HEK293 (cell line): ENCODE measurements around the gene RIPPLY2.

Source experiments
- CTCF ChIA-PET: fragments of 350-600 bp; formaldehyde crosslinking; extraction: SDS; loops from one replicate; lab custom pipeline; 2021; ENCODE audit warnings: antibody characterized with exemption; lab: Yijun Ruan, JAX
- POLR2A ChIA-PET: fragments of 300-600 bp; formaldehyde crosslinking; extraction: SDS; loops from one replicate; lab custom pipeline; 2020; ENCODE audit warnings: antibody characterized with exemption, inconsistent platforms; lab: Yijun Ruan, JAX
- H3K27ac ChIP-seq: fragments of 200-500 bp; sonication (Bioruptor generic); 2 replicates; pipeline ENCODE4 v1.5.1; 2014; ENCODE audit warnings: low read depth, low read length, control low read depth, inconsistent platforms; ENCODE audit errors: extremely low read depth
- H3K36me3 ChIP-seq, 2 experiments: fragments of 200-500 bp in 1 of 2; sonication (Bioruptor generic) in 1 of 2; 1 replicate in 1 of 2; 2 replicates in 1 of 2; pipeline ENCODE4 v1.5.1; 2014 to 2017; ENCODE audit warnings: inconsistent platforms in 2 of 2, low read length in 2 of 2; ENCODE audit not compliant: control insufficient read depth in 2 of 2, insufficient read depth in 1 of 2
- H3K4me1 ChIP-seq: fragments of 200-500 bp; sonication (Bioruptor generic); 2 replicates; pipeline ENCODE4 v1.5.1; 2014; ENCODE audit warnings: mild to moderate bottlenecking, low read length, inconsistent platforms; ENCODE audit not compliant: control insufficient read depth, insufficient read depth
- H3K4me3 ChIP-seq: 2 replicates; pipeline ENCODE4 v1.5.1; 2011; ENCODE audit warnings: low read depth, mild to moderate bottlenecking, control low read depth, low read length, moderate library complexity
- H3K9me3 ChIP-seq: fragments of 200-500 bp; sonication (Bioruptor generic); 2 replicates; pipeline ENCODE4 v1.5.1; 2014; ENCODE audit warnings: low read depth, low read length, inconsistent platforms; ENCODE audit not compliant: control insufficient read depth, insufficient read depth
- CTCF ChIP-seq: fragments of 450-650 bp; formaldehyde crosslinking; IDR thresholded peaks from 2 replicates; pipeline ENCODE4 v1.5.1; 2016; ENCODE audit warnings: missing biosample characterization, missing genetic modification characterization
- GFI1B ChIP-seq: fragments of 450-650 bp; formaldehyde crosslinking; IDR thresholded peaks from 2 replicates; pipeline ENCODE4 v1.5.1; 2016; ENCODE audit warnings: missing biosample characterization, missing genetic modification characterization
- GLIS2 ChIP-seq: fragments of 450-650 bp; formaldehyde crosslinking; IDR thresholded peaks from 2 replicates; pipeline ENCODE4 v1.5.1; 2016; ENCODE audit warnings: missing biosample characterization, missing genetic modification characterization
- KLF16 ChIP-seq: fragments of 450-650 bp; formaldehyde crosslinking; IDR thresholded peaks from 2 replicates; pipeline ENCODE4 v1.5.1; 2017; ENCODE audit warnings: missing biosample characterization, missing genetic modification characterization
- MZF1 ChIP-seq: fragments of 450-650 bp; formaldehyde crosslinking; IDR thresholded peaks from 2 replicates; pipeline ENCODE4 v1.5.1; 2017; ENCODE audit warnings: missing biosample characterization, missing genetic modification characterization, borderline replicate concordance
- OVOL3 ChIP-seq: fragments of 450-650 bp; formaldehyde crosslinking; IDR thresholded peaks from 2 replicates; pipeline ENCODE4 v1.5.1; 2016; ENCODE audit warnings: missing biosample characterization, missing genetic modification characterization
- PRDM4 ChIP-seq: fragments of 450-650 bp; formaldehyde crosslinking; IDR thresholded peaks from 2 replicates; pipeline ENCODE4 v1.5.1; 2017; ENCODE audit warnings: missing biosample characterization, missing genetic modification characterization
- YY2 ChIP-seq: fragments of 450-650 bp; formaldehyde crosslinking; IDR thresholded peaks from 2 replicates; pipeline ENCODE4 v1.5.1; 2016; ENCODE audit warnings: missing biosample characterization, missing genetic modification characterization
- ZBTB1 ChIP-seq: fragments of 450-650 bp; formaldehyde crosslinking; IDR thresholded peaks from 2 replicates; pipeline ENCODE4 v1.5.1; 2016; ENCODE audit warnings: missing biosample characterization, missing genetic modification characterization
- ZIC2 ChIP-seq: fragments of 450-650 bp; formaldehyde crosslinking; IDR thresholded peaks from 2 replicates; pipeline ENCODE4 v1.5.1; 2016; ENCODE audit warnings: missing biosample characterization, missing genetic modification characterization
- ZNF16 ChIP-seq: fragments of 450-650 bp; formaldehyde crosslinking; IDR thresholded peaks from 2 replicates; pipeline ENCODE4 v1.5.1; 2016; ENCODE audit warnings: low read depth, missing biosample characterization, missing genetic modification characterization
- ZNF175 ChIP-seq: fragments of 450-650 bp; formaldehyde crosslinking; IDR thresholded peaks from 2 replicates; pipeline ENCODE4 v1.5.1; 2016; ENCODE audit warnings: missing biosample characterization, missing genetic modification characterization
- ZNF350 ChIP-seq: fragments of 450-650 bp; formaldehyde crosslinking; IDR thresholded peaks from 2 replicates; pipeline ENCODE4 v1.5.0; 2017; ENCODE audit warnings: missing biosample characterization, mild to moderate bottlenecking, missing genetic modification characterization
- ZNF366 ChIP-seq: fragments of 450-650 bp; formaldehyde crosslinking; conservative IDR thresholded peaks from 2 replicates; pipeline ENCODE4 v1.5.1; 2016; ENCODE audit warnings: missing biosample characterization, missing genetic modification characterization
- ZNF404 ChIP-seq: fragments of 450-650 bp; formaldehyde crosslinking; IDR thresholded peaks from 2 replicates; pipeline ENCODE4 v1.5.1; 2017; ENCODE audit warnings: missing biosample characterization, missing genetic modification characterization
- ZNF513 ChIP-seq: fragments of 450-650 bp; IDR thresholded peaks from 2 replicates; pipeline ENCODE4 v1.5.1; 2018; ENCODE audit warnings: missing biosample characterization, missing genetic modification characterization
- ZNF514 ChIP-seq: fragments of 450-650 bp; formaldehyde crosslinking; IDR thresholded peaks from 2 replicates; pipeline ENCODE4 v1.5.1; 2016; ENCODE audit warnings: missing biosample characterization, missing genetic modification characterization
- ZNF560 ChIP-seq: fragments of 450-650 bp; formaldehyde crosslinking; IDR thresholded peaks from 2 replicates; pipeline ENCODE4 v1.5.1; 2017; ENCODE audit warnings: missing biosample characterization, missing genetic modification characterization, borderline replicate concordance
- ZNF561 ChIP-seq: fragments of 450-650 bp; IDR thresholded peaks from 2 replicates; pipeline ENCODE4 v1.5.1; 2018; ENCODE audit warnings: missing biosample characterization, missing genetic modification characterization, borderline replicate concordance
- ZNF600 ChIP-seq: fragments of 450-650 bp; formaldehyde crosslinking; IDR thresholded peaks from 2 replicates; pipeline ENCODE4 v1.5.1; 2016; ENCODE audit warnings: missing biosample characterization, missing genetic modification characterization
- ZNF610 ChIP-seq: fragments of 450-650 bp; formaldehyde crosslinking; IDR thresholded peaks from 2 replicates; pipeline ENCODE4 v1.5.1; 2016; ENCODE audit warnings: missing biosample characterization, missing genetic modification characterization, borderline replicate concordance
- ZNF621 ChIP-seq: fragments of 450-650 bp; formaldehyde crosslinking; IDR thresholded peaks from 2 replicates; pipeline ENCODE4 v1.5.1; 2017; ENCODE audit warnings: missing biosample characterization, missing genetic modification characterization
- ZNF624 ChIP-seq: fragments of 450-650 bp; formaldehyde crosslinking; IDR thresholded peaks from 2 replicates; pipeline ENCODE4 v1.5.1; 2017; ENCODE audit warnings: missing biosample characterization, missing genetic modification characterization
- ZNF701 ChIP-seq: fragments of 450-650 bp; formaldehyde crosslinking; IDR thresholded peaks from 2 replicates; pipeline ENCODE4 v1.5.1; 2016; ENCODE audit warnings: missing biosample characterization, missing genetic modification characterization
- ZNF776 ChIP-seq: fragments of 450-650 bp; formaldehyde crosslinking; IDR thresholded peaks from 2 replicates; pipeline ENCODE4 v1.5.0; 2017; ENCODE audit warnings: missing biosample characterization, missing genetic modification characterization, borderline replicate concordance
- ZNF791 ChIP-seq: fragments of 450-650 bp; formaldehyde crosslinking; IDR thresholded peaks from 2 replicates; pipeline ENCODE4 v1.5.1; 2016; ENCODE audit warnings: missing biosample characterization, missing genetic modification characterization
- ZNF843 ChIP-seq: fragments of 450-650 bp; formaldehyde crosslinking; IDR thresholded peaks from 2 replicates; pipeline ENCODE4 v1.5.1; 2016; ENCODE audit warnings: missing biosample characterization, missing genetic modification characterization
- TF ChIP-seq, protein P1 (sequence below): fragments of 450-650 bp; formaldehyde crosslinking; IDR thresholded peaks from 2 replicates; pipeline ENCODE4 v1.5.1; 2017; ENCODE audit warnings: missing biosample characterization, missing genetic modification characterization

The RIPPLY2 gene

DNA sequence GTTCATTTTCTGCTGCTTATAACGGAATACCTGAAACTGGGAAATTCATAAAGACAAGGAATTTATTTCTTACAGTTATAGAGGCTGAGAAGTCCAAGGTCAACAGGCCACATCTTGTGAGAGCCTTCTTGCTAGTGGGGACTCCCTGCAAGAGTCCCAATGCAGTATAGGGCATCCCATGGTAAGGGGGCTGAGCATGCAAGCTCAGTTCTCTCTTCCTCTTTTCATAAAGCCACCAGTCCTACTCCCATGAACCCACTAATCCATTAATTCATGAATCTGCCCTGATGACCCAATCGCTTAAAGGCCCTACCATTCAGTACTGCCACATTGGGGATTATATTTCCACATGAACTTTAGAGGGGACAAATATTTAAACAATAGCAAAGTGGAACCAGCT, 32.8 kb downstream of the RIPPLY2 start:
- POLR2A ChIA-PET: interaction anchor here (0.6 kb wide), 1 partner anchor 342 kb away, joined by 3 read pairs; the partner anchor contains the start of gene CEP162
- Histone ChIP-seq H3K9me3 (no peaks in the 10 kb centered on the region), H3K27ac (no peak overlapping the region), H3K4me3 (no peak overlapping the region), H3K36me3 (no peaks in the 10 kb centered on the region), H3K4me1 (peaks cover 11% of the 10 kb centered on the region; the same call in 1 of the 2 replicates)
- CTCF ChIA-PET: interaction anchor here (0.6 to 3.8 kb wide), 10 partner anchors 8 to 536 kb away, joined by 3 to 42 read pairs (median 4); partner anchors contain the start of gene CEP162
- no peak for TF ChIP-seq ZNF600 (tag by site-specific recombination)
- no peak for TF ChIP-seq ZNF776 (tag by site-specific recombination)
- TF ChIP-seq GLIS2 (tag by site-specific recombination): no peak
- TF ChIP-seq MZF1: no peak
- no peak for TF ChIP-seq ZNF404 (tag by site-specific recombination)
- TF ChIP-seq ZNF350: no peak
- no peak for TF ChIP-seq ZNF621 (tag by site-specific recombination)
- TF ChIP-seq CTCF (tag by site-specific recombination): no peak
- TF ChIP-seq ZNF561 (tag by site-specific recombination): no peak
- no peak for TF ChIP-seq ZNF701 (tag by site-specific recombination)

DNA sequence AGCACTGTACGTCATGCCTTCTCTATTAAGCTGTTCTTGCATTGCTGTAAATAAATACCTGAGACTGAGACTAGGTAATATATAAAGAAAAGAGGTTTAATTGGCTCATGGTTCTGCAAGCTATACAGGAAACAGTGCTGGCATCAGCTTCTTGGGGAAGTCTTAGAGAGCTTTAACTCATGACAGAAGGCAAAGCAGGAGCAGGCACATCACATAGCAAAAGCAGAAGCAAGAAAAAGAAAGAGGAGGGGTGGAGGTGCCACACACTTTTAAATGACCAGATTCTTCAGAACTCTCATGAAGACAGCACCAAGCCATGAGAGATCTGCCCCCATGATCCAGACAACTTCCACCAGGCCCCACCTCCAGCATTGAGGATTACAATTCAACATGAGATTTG, 36.5 kb downstream of the RIPPLY2 start:
- H3K36me3 ChIP-seq: no peaks in the 10 kb centered on the region
- no peak overlapping the region for H3K27ac ChIP-seq
- H3K4me3 ChIP-seq: no peak overlapping the region
- H3K4me1 ChIP-seq: no peaks in the 10 kb centered on the region
- no peaks in the 10 kb centered on the region for H3K9me3 ChIP-seq
- ChIA-PET CTCF (interaction anchor here (0.6 to 1.7 kb wide), 3 partner anchors 26 to 1237 kb away, joined by 3 to 8 read pairs (median 5); no protein-coding TSS in a partner anchor), POLR2A (no interaction called here)
- TF ChIP-seq ZIC2 (tag by site-specific recombination) (no peak), ZNF791 (tag by site-specific recombination) (no peak), GLIS2 (tag by site-specific recombination) (no peak), KLF16 (tag by site-specific recombination) (no peak), ZNF843 (no peak), ZNF514 (tag by site-specific recombination) (no peak), ZBTB1 (tag by site-specific recombination) (no peak), ZNF16 (tag by site-specific recombination) (no peak), ZNF175 (tag by site-specific recombination) (no peak), ZNF366 (tag by site-specific recombination) (no peak), ZNF624 (tag by site-specific recombination) (no peak)
- TF ChIP-seq, all 188 proteins: peak for 0

DNA sequence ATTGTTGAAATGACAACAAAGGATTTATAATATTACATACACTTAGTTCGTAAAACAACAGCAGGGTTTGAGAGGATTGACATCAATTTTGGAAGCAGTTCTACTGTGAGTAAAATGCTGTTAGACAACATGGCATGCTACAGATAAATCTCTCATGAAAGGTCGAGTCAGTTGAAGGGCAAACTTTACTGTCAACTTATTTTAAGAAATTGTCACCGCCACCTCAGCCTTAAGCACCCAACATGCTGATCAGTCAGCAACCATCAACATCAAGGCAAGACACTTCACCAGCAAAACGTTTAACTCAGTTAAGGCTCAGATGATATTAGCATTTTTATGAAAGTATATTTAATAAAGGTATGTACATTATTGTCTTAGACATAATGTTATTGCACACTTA, 37.4 kb downstream of the RIPPLY2 start:
- Histone ChIP-seq H3K4me3 (no peak overlapping the region), H3K36me3 (no peaks in the 10 kb centered on the region), H3K27ac (no peak overlapping the region), H3K9me3 (no peaks in the 10 kb centered on the region), H3K4me1 (no peaks in the 10 kb centered on the region)
- ChIA-PET POLR2A (no interaction called here), CTCF (interaction anchor here (0.7 kb wide), 1 partner anchor 714 kb away, joined by 3 read pairs; no protein-coding TSS in a partner anchor)
- TF ChIP-seq ZNF513 (tag by site-specific recombination) (no peak), OVOL3 (tag by site-specific recombination) (no peak), GFI1B (tag by site-specific recombination) (no peak), ZNF560 (tag by site-specific recombination) (no peak), YY2 (no peak), PRDM4 (tag by site-specific recombination) (no peak), ZNF610 (no peak)
- TF ChIP-seq, protein P1, sequence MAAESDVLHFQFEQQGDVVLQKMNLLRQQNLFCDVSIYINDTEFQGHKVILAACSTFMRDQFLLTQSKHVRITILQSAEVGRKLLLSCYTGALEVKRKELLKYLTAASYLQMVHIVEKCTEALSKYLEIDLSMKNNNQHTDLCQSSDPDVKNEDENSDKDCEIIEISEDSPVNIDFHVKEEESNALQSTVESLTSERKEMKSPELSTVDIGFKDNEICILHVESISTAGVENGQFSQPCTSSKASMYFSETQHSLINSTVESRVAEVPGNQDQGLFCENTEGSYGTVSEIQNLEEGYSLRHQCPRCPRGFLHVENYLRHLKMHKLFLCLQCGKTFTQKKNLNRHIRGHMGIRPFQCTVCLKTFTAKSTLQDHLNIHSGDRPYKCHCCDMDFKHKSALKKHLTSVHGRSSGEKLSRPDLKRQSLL (tag by site-specific recombination): no peak
